Aorta (tissue), 4 donors: ENCODE data around the gene PPP1R10. TPM values are rescaled to one million over a fixed set of nuclear protein-coding genes. Genes with fewer than 3 reads are reported as not detected.

Experiments used
- microRNA-seq, 2 donors: library from miRNA; unstranded; fragments of <30 nt; microRNA quantifications; one replicate each; pipeline ENCODE4 v1.2.0, GENCODE V29; 2020
- polyA plus RNA-seq, 2 donors: library from polyadenylated mRNA; stranded (reverse); fragments of 200-250 nt; gene quantifications; one replicate each; pipeline ENCODE4 v1.2.3, GENCODE V29; 2013
- total RNA-seq, 2 donors: library from RNA; stranded (reverse); fragmentation: NEBNext Ultra II Directional; extraction: Animal tissue kit (Norgen Biotek cat#: 25700); gene quantifications; one replicate each; pipeline ENCODE4 v1.2.1, GENCODE V29; 2021
- donor health status: healthy with polysubstance abuse.
- donor health status: Bipolar disorder and iron deficiency.
- donor health status: DM: no; HTN: no; CAD: no.
- donor health status: DM: yes; HTN: yes; CAD: no.

The PPP1R10 gene
- total and polyA plus RNA-seq, 4 donors = 8.6 to 83.8 (median 41.6) TPM

Small RNA genes within 50 kb of the gene (microRNA-seq; reads per million reads assigned to microRNA genes)
- 50.7 to 99.5 reads per million in 2 donors for gene MIR877

Other genes with a start within 250 kb of the PPP1R10 start
- 100 to 1,000 TPM; 373 to 506 TPM for gene HLA-E, start 127.7 kb downstream of the PPP1R10 start, total RNA-seq
- 100 to 1,000 TPM; 148 to 328 TPM for gene HLA-E, start 127.7 kb downstream of the PPP1R10 start, polyA plus RNA-seq
- gene GNL1, start 60.8 kb downstream of the PPP1R10 start, total RNA-seq = 10 to 100 TPM; 73.7 to 76.9 TPM
- gene GNL1, start 60.8 kb downstream of the PPP1R10 start, polyA plus RNA-seq = 100 to 1,000 TPM in 1 of 2 donors, 10 to 100 TPM in 1; 52.6 to 116 TPM
- 10 to 100 TPM in 1 of 2 donors, 1 to 10 TPM in 1; 7.5 to 11.6 TPM for gene PRR3, start 59.9 kb downstream of the PPP1R10 start, total RNA-seq
- 1 to 10 TPM; 4.1 to 9.5 TPM for gene PRR3, start 59.9 kb downstream of the PPP1R10 start, polyA plus RNA-seq
- 10 to 100 TPM; 35.4 to 41.2 TPM for gene ABCF1, start 45.8 kb downstream of the PPP1R10 start, total RNA-seq
- 10 to 100 TPM; 20.6 to 22.3 TPM for gene ABCF1, start 45.8 kb downstream of the PPP1R10 start, polyA plus RNA-seq
- 10 to 100 TPM; 26.6 to 29.8 TPM for gene MRPS18B, start 597 bp upstream of the PPP1R10 start, total RNA-seq
- gene MRPS18B, start 597 bp upstream of the PPP1R10 start, polyA plus RNA-seq = 10 to 100 TPM; 38.2 to 45.6 TPM
- gene ATAT1, start 9.6 kb upstream of the PPP1R10 start, total RNA-seq = 10 to 100 TPM in 1 of 2 donors, 1 to 10 TPM in 1; 5.8 to 12.9 TPM
- 1 to 10 TPM; 6.4 to 7.7 TPM for gene ATAT1, start 9.6 kb upstream of the PPP1R10 start, polyA plus RNA-seq
- 10 to 100 TPM in 1 of 2 donors, 1 to 10 TPM in 1; 9.7 to 19.9 TPM for gene C6orf136, start 29.9 kb upstream of the PPP1R10 start, total RNA-seq
- 10 to 100 TPM; 18.8 to 21.0 TPM for gene C6orf136, start 29.9 kb upstream of the PPP1R10 start, polyA plus RNA-seq
- 10 to 100 TPM; 22.3 to 25.2 TPM for gene DHX16, start 55.8 kb upstream of the PPP1R10 start, total RNA-seq
- gene DHX16, start 55.8 kb upstream of the PPP1R10 start, polyA plus RNA-seq = 10 to 100 TPM; 12.8 to 34.0 TPM
- gene PPP1R18, start 69.4 kb upstream of the PPP1R10 start, total RNA-seq = 100 to 1,000 TPM; 130 to 134 TPM
- gene PPP1R18, start 69.4 kb upstream of the PPP1R10 start, polyA plus RNA-seq = 10 to 100 TPM; 68.5 to 83.3 TPM
- 10 to 100 TPM; 13.0 to 15.0 TPM for gene NRM, start 73.7 kb upstream of the PPP1R10 start, total RNA-seq
- 10 to 100 TPM in 1 of 2 donors, 1 to 10 TPM in 1; 5.6 to 19.6 TPM for gene NRM, start 73.7 kb upstream of the PPP1R10 start, polyA plus RNA-seq
- 10 to 100 TPM; 31.4 to 33.3 TPM for gene MDC1, start 100.0 kb upstream of the PPP1R10 start, total RNA-seq
- 10 to 100 TPM in 1 of 2 donors, 1 to 10 TPM in 1; 7.4 to 34.5 TPM for gene MDC1, start 100.0 kb upstream of the PPP1R10 start, polyA plus RNA-seq
- gene TUBB, start 103.1 kb upstream of the PPP1R10 start, total RNA-seq = 100 to 1,000 TPM; 264 to 324 TPM
- gene TUBB, start 103.1 kb upstream of the PPP1R10 start, polyA plus RNA-seq = 100 to 1,000 TPM in 1 of 2 donors, 10 to 100 TPM in 1; 99.5 to 189 TPM
- gene FLOT1, start 125.4 kb upstream of the PPP1R10 start, total RNA-seq = 100 to 1,000 TPM; 172 to 222 TPM
- 100 to 1,000 TPM; 153 to 213 TPM for gene FLOT1, start 125.4 kb upstream of the PPP1R10 start, polyA plus RNA-seq
- 10 to 100 TPM; 62.0 to 72.9 TPM for gene IER3, start 127.3 kb upstream of the PPP1R10 start, total RNA-seq
- 10 to 100 TPM; 17.8 to 88.8 TPM for gene IER3, start 127.3 kb upstream of the PPP1R10 start, polyA plus RNA-seq